Fibroblast of upper back skin (primary cell): ENCODE results near the gene NOS1AP.

Source experiments
- DNase-seq: peaks from one replicate; pipeline ENCODE4 v3.0.0-alpha.2; 2013

The NOS1AP gene

GRCh38 chr1:162372159-162373071 lies 302.9 kb downstream of the NOS1AP start:
- DNase-seq = no peak

- no peak for DNase-seq
Measured at GRCh38 chr1:162373072-162373427, 303.6 kb downstream of the NOS1AP start.

GRCh38 chr1:162373541-162374260 lies 304.2 kb downstream of the NOS1AP start:
- DNase-seq = peak; percentile 13

DNA sequence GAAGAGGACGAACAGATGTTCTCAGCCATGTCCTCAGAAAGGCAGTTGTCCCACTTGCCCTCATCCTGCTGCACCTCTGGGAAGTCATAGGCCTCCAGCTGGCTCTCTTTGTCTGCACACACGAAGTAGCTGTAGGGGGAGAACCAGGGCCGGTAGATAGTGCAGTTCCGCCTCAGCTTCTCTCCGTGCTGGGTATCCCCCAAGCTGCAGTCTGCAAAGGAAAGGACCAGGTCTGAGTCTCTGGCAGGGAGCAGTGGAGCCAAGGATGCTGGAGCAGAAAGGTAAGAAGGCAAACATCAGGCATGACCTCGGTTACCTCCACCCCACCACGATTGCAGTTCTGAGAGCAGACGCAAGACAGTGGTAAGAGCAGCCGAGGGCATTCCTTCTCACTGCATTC lies 304.9 kb downstream of the NOS1AP start:
- DNase-seq = no peak

DNA sequence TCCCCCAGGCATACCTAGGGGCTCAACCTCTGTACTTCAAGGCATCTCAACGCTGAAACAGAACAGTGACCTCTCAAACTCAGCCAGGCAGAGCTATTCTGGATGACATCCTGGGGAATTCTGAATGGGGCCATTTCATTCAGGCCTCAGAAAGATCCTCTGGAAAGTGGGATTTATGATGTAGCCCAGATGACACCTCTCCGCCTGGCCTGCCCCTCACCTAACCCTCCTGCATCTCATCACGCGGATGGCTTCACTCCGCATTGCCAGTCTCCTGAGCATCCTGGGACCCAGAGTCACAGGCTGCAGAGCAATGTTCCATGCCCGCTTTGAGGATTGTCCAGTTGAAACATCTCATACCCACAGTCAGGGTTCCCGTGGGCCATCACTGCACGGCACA lies 306.0 kb downstream of the NOS1AP start:
- DNase-seq = no peak

GRCh38 chr1:162376691-162377090 lies 307.2 kb downstream of the NOS1AP start, which contains the start of gene SPATA46:
SPATA46 (minus strand) TSS chr1:162376854; CDS start chr1:162376790, 64 bp downstream.
- DNase-seq = no peak

GRCh38 chr1:162380061-162380846 lies 310.8 kb downstream of the NOS1AP start:
- no peak for DNase-seq

GRCh38 chr1:162381383-162381782 lies 311.9 kb downstream of the NOS1AP start, which contains the start of gene C1orf226:
C1orf226 (plus strand) TSS chr1:162381728; CDS start chr1:162381902, 174 bp downstream.
- DNase-seq = no peak

- no peak for DNase-seq
Measured at GRCh38 chr1:162381941-162382750, 312.7 kb downstream of the NOS1AP start.

- no peak for DNase-seq
Measured at GRCh38 chr1:162383091-162383490, 313.6 kb downstream of the NOS1AP start.

DNA sequence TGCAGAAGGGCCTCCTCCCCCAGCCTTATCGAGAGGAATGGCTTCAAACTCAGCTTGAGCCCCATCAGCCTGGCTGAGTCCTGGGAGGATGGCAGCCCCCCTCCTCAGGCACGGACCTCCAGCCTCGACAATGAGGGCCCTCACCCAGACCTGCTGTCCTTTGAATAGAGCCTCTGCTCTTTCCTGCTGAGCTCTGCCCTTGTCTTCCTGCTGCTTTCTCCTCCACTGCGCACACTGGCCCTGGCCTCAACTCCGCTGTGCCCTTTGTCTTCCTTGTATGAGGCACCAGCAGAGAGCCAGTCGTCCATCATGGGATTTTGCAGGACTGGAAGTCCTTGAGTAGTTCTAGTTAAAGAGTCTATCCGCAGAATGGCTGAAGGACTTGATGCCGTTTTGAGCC lies 314.0 kb downstream of the NOS1AP start:
- no peak for DNase-seq

DNA sequence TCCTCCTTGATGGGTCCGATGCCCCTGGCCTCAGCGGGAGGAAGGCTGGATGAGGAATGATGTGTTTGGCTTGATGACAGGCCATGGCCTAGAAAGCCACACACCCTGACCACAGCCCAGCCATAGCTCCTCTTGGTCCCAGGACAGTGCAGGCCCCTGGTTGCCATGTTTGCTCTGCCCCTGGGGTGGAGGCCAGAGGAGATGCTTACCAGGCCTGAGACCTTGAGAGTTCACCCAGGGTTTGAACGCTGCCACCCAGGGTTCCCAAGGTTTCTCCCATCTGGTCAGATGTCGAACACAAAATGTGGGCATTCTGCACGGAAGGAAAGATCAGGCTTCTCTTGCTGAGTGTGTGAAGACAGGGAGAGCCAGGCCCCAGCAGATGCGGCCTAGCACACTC lies 314.6 kb downstream of the NOS1AP start:
- DNase-seq = no peak

GRCh38 chr1:162384601-162385279 lies 315.2 kb downstream of the NOS1AP start:
- DNase-seq = no peak

DNA sequence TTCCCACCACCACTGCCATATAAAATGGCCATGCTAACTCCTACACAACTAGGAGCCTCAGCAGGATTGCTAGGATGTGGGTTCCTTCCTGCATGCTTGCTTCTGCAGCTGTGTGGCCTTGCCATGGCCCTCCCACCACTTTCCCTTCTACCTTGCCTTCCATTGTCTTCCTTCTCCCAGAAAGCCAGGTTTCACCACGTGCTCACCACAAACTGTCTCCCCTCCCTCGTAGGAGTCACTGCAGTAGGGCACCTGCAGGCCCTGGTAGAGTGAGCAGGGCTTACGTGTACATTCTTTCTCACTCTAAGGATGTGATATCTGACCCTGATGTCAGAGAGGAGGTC lies 315.8 kb downstream of the NOS1AP start:
- no peak for DNase-seq

GRCh38 chr1:162385702-162386101 lies 316.2 kb downstream of the NOS1AP start:
- no peak for DNase-seq

DNA sequence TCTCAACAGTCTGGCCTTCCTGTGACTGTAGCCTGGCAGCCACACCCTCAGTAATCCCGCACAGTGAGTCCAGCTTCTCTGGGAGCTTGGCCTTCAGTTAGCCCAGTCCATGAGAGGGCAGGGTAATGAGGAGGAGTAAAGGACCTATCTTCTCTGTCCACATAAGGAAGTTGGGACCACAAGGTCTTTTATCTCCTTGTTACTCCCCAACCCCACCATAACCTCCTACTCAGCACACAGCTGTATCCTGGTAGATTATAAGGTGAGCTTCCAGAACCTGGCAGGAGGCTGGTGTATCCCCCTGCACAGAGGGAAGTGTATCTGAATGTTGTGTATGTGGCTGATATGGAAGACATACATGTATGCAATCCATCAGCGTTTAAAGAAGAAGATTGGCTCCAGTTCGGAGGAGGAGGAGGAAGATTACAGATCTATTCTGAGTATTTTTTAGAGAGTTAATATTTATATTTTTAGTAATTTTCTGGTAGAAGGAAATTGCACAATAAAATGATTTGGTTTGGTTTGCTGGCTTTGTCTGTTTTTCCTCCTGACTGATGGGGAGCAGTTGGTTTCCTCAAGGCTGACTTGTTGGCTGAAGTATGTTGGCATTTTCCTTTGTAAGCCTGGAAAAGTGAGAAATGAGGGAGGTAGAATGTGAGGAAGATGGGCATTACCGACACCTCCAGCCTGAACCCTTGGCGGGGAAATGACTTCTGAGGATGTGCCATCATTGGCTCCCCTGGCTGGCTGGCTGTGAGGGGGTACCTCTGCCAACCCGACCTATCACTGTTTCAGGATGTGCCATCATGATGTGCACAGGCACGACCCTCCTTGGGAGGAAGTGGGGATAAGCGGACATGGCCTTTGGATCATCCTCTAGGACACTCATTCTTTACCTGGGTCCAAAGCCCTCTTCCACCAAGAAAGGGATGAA lies 317.1 kb downstream of the NOS1AP start:
- DNase-seq = no peak

GRCh38 chr1:162387226-162388082 lies 318.0 kb downstream of the NOS1AP start:
- DNase-seq = no peak

- DNase-seq = no peak
Measured at GRCh38 chr1:162388083-162388594, 318.6 kb downstream of the NOS1AP start.

DNA sequence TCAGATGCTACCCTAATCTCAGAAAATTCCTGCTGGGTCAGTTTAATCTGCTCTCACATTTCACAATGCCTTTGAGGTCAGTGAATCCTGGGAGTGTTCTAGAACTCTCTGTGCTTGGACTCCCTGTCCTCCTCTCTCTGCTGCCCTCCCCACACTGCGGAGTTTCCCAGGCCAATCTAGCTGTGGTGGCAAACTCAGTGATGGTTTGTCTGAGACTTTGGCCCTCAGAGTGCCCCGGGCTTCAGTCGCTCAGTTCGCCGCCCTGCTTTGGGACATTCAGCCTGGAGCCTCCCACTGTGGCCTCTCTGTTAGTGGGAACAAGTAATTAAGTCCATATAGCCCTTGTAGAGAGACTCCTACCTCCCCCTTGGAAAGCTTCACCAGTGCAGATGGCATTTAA lies 319.1 kb downstream of the NOS1AP start:
- DNase-seq = no peak
